Measurements from ENCODE around the gene SUPT4H1.

DNA sequence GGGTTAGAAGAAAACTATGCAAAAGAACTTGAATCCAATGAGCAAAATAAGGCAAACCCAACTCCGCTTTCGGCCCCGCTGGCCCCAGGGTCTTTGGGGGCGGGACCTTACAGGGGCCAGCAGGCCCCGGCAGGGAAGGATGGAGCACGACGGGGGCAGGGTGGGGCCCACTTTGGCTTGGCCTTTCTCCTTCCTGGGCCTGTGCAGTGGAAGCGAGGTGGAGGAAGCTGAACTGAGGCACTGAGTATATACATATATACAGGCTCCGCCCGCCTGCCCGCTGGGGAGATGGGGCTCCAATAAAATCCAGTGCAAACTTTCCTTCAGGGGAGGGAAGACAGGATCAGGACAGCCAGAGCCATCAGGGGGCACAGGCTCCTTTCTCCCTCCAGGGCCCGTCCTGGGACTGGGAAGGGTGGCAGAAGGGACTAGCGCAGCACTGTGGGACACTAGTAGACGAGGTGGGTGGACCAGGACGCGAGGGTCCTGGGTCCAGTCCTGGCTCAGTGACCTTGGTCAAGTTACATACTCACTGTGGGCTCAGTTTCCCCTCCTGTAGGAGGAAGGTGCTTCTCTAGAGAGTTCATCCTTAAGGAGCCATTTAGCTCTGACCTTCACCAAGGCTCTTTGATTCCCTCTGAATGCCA lies 50.4 kb downstream of the SUPT4H1 start:
- TF ChIP-seq CTCF (IDR thresholded peaks at IDR 0.05) (no peak), POLR2A (IDR thresholded peaks at IDR 0.05) (no peak), EP300 (IDR thresholded peaks at IDR 0.05) (no peak)

Measured in sigmoid colon (tissue), 4 donors.